Keratinocyte (primary cell): ENCODE data around the gene TACR1. TPM values are rescaled to one million over a fixed set of nuclear protein-coding genes. Genes with fewer than 3 reads are reported as not detected.

Source experiments
- DNase-seq: peaks from one replicate; pipeline ENCODE4 v3.0.0-alpha.2; 2011; ENCODE audit warnings: low read depth, missing footprints, low spot score
- FAIRE-seq: peaks from 2 replicates; lab custom pipeline; 2011; peaks lifted over from hg19 to GRCh38; lab: Jason Lieb, UNC
- H2AFZ ChIP-seq: 2 replicates; pipeline ENCODE4 v1.6.0; 2012; ENCODE audit warnings: low read length, control low read depth, inconsistent platforms; ENCODE audit not compliant: control insufficient read depth
- H3K27ac ChIP-seq: 2 replicates; pipeline ENCODE4 v1.5.1; 2011; ENCODE audit warnings: low read length; ENCODE audit not compliant: control insufficient read depth, insufficient read depth
- H3K27me3 ChIP-seq: 3 replicates; pipeline ENCODE4 v1.6.0; 2011; ENCODE audit warnings: low read length; ENCODE audit not compliant: control insufficient read depth, insufficient read depth; ENCODE audit errors: extremely low read depth
- H3K36me3 ChIP-seq, 2 experiments: 2 replicates in 1 of 2; 3 replicates in 1 of 2; pipeline ENCODE4 v1.5.1; 2011; ENCODE audit warnings: low read length in 2 of 2, mild to moderate bottlenecking in 1 of 2; ENCODE audit not compliant: control insufficient read depth in 2 of 2, insufficient read depth in 2 of 2; ENCODE audit errors: extremely low read depth in 1 of 2
- H3K4me1 ChIP-seq: 3 replicates; pipeline ENCODE4 v1.5.1; 2011; ENCODE audit warnings: low read length; ENCODE audit not compliant: control insufficient read depth, insufficient read depth; ENCODE audit errors: extremely low read depth
- H3K4me2 ChIP-seq: 3 replicates; pipeline ENCODE4 v1.6.0; 2011; ENCODE audit warnings: low read depth, low read length; ENCODE audit not compliant: control insufficient read depth, insufficient read depth; ENCODE audit errors: extremely low read depth
- H3K4me3 ChIP-seq, 3 experiments: fragments of 200-600 bp in 1 of 3; sonication (generic) in 1 of 3; 2 replicates in 2 of 3; 3 replicates in 1 of 3; pipeline ENCODE4 v1.5.1; 2011 to 2016; ENCODE audit warnings: low read length in 3 of 3, mild to moderate bottlenecking in 3 of 3, control low read depth in 2 of 3, inconsistent platforms in 1 of 3, low read depth in 1 of 3, mixed read lengths in 1 of 3, mixed run types in 1 of 3, moderate library complexity in 1 of 3; ENCODE audit not compliant: control insufficient read depth in 2 of 3, insufficient read depth in 2 of 3; ENCODE audit errors: extremely low read depth in 1 of 3
- H3K79me2 ChIP-seq: 2 replicates; pipeline ENCODE4 v1.6.0; 2012; ENCODE audit warnings: low read length; ENCODE audit not compliant: control insufficient read depth, insufficient read depth
- H3K9ac ChIP-seq: 3 replicates; pipeline ENCODE4 v1.6.0; 2011; ENCODE audit warnings: low read length; ENCODE audit not compliant: control insufficient read depth, insufficient read depth; ENCODE audit errors: extremely low read depth
- H3K9me1 ChIP-seq: 3 replicates; pipeline ENCODE4 v1.6.0; 2011; ENCODE audit warnings: low read length; ENCODE audit not compliant: control insufficient read depth, insufficient read depth; ENCODE audit errors: extremely low read depth
- H3K9me3 ChIP-seq: 2 replicates; pipeline ENCODE4 v1.5.1; 2012; ENCODE audit warnings: low read depth, low read length; ENCODE audit not compliant: control insufficient read depth
- H4K20me1 ChIP-seq: 3 replicates; pipeline ENCODE4 v1.6.0; 2011; ENCODE audit warnings: low read length; ENCODE audit not compliant: control insufficient read depth, insufficient read depth; ENCODE audit errors: extremely low read depth
- CTCF ChIP-seq, 3 experiments: IDR thresholded peaks in 1 of 3; conservative IDR thresholded peaks in 1 of 3; optimal IDR thresholded peaks in 1 of 3; 2 replicates in 2 of 3; 3 replicates in 1 of 3; pipeline versions ENCODE3 to v1.5.1; 2011; ENCODE audit warnings: low read length in 3 of 3, mild to moderate bottlenecking in 3 of 3, moderate library complexity in 2 of 3, control low read depth in 1 of 3, inconsistent platforms in 1 of 3; ENCODE audit not compliant: insufficient read depth in 2 of 3; ENCODE audit errors: extremely low read depth in 1 of 3
- EZH2 ChIP-seq: IDR thresholded peaks from one replicate; pipeline ENCODE4 v1.6.1; 2012; ENCODE audit warnings: inconsistent platforms, mild to moderate bottlenecking, low read length, moderate library complexity
- dilution Hi-C: fragments of 300-500 bp; cut with MboI; formaldehyde crosslinking; loops from one replicate; pipeline ENCODE4 v1.7.0; 2020; ENCODE audit warnings: low sequenced_read_pairs; ENCODE audit not compliant: extremely low pct_ligation_motif_present
- polyA plus RNA-seq, 5 experiments: library from polyadenylated mRNA; depleted of rRNA in 3 of 5; stranded (reverse) in 3 of 5; stranded (forward) in 1 of 5; unstranded in 1 of 5; fragments of >200 nt; gene quantifications; 1 replicate in 1 of 5; 2 replicates in 3 of 5; 3 replicates in 1 of 5; pipeline versions ENCODE4 v1.2.1 to v1.2.3, GENCODE V29; 2011 to 2012; ENCODE audit warnings: missing spikeins in 2 of 5, low read depth in 1 of 5, low replicate concordance in 1 of 5

Gene TACR1
- polyA plus RNA-seq, 1 donor (not counting 4 experiments of a cell fraction or from before 2014, with no cell fraction given): not detected

GRCh38 chr2:75003276-75003675, 196.0 kb downstream of the TACR1 start:
- dilution Hi-C loops: no loop called here
- no peaks in the 10 kb centered on the region for H3K36me3 ChIP-seq
- H2AFZ ChIP-seq: no peak overlapping the region
- no peaks in the 10 kb centered on the region for H3K9me3 ChIP-seq
- H3K4me2 ChIP-seq: no peak overlapping the region
- peaks cover 8% of the 10 kb centered on the region for H3K4me1 ChIP-seq
- FAIRE-seq (no peak), DNase-seq (no peak)
- no peaks in the 10 kb centered on the region for H4K20me1 ChIP-seq
- no peak overlapping the region for H3K27ac ChIP-seq
- no peak overlapping the region for H3K4me3 ChIP-seq
- no peaks in the 10 kb centered on the region for H3K27me3 ChIP-seq
- no peak for TF ChIP-seq CTCF (optimal IDR thresholded peaks at IDR 0.05 in 1 of 3, IDR thresholded peaks at IDR 0.05 in 1 of 3, conservative IDR thresholded peaks at IDR 0.05 in 1 of 3; ENCODE audit: extremely low read depth in 1 of 3, insufficient read depth in 2 of 3, low read length in 3 of 3)
- no peak for TF ChIP-seq EZH2
- no peaks in the 10 kb centered on the region for H3K79me2 ChIP-seq
- no peak overlapping the region for H3K9ac ChIP-seq
- H3K9me1 ChIP-seq: peaks cover 2% of the 10 kb centered on the region

- Histone ChIP-seq H3K27ac (no peak overlapping the region), H3K9me3 (no peaks in the 10 kb centered on the region), H3K9me1 (peaks cover 2% of the 10 kb centered on the region), H3K4me2 (peak overlapping the region; percentile 13), H3K36me3 (no peaks in the 10 kb centered on the region), H2AFZ (peak overlapping the region; percentile 6), H3K4me3 (no peak overlapping the region), H3K27me3 (no peaks in the 10 kb centered on the region), H4K20me1 (no peaks in the 10 kb centered on the region), H3K9ac (no peak overlapping the region), H3K4me1 (peaks cover 8% of the 10 kb centered on the region), H3K79me2 (no peaks in the 10 kb centered on the region)
- FAIRE-seq: no peak
- dilution Hi-C loops: no loop called here
- TF ChIP-seq CTCF (optimal IDR thresholded peaks at IDR 0.05 in 1 of 3, IDR thresholded peaks at IDR 0.05 in 1 of 3, conservative IDR thresholded peaks at IDR 0.05 in 1 of 3; ENCODE audit: extremely low read depth in 1 of 3, insufficient read depth in 2 of 3, low read length in 3 of 3) (no peak), EZH2 (no peak)
- no peak for DNase-seq
These were observed 197.3 kb downstream of the TACR1 start for GRCh38 chr2:75002007-75002406.
